GM23338 (cell line): ENCODE data around the gene ZNF444. TPM values are rescaled to one million over a fixed set of nuclear protein-coding genes. Genes with fewer than 3 reads are reported as not detected.
A peak's percentile ranks its signal among the peaks of the same experiment; 100 is the strongest.
"Not testable (repeated sequence)": the region's sequence is repeated elsewhere in the genome, so short reads cannot be mapped to it uniquely, and the experiment has no call there.

Experiments
- ATAC-seq: fragments of 200-7000 bp; cut with Tn5 transposase; 3 replicates; pipeline ENCODE4 v1.9.1; 2020
- DNase-seq: peaks from one replicate; pipeline ENCODE4 v3.0.0-alpha.2; 2015; ENCODE audit warnings: low spot score
- H2AFZ ChIP-seq: fragments of 200-600 bp; sonication (generic); 2 replicates; pipeline ENCODE4 v1.8.0; 2016; ENCODE audit warnings: antibody characterized with exemption, mild to moderate bottlenecking, moderate library complexity
- H3F3A ChIP-seq: fragments of 200-600 bp; sonication (generic); replicated peaks from 2 replicates; pipeline ENCODE4 v1.8.0; 2017; ENCODE audit warnings: antibody characterized with exemption, mixed run types, low read depth
- H3K27ac ChIP-seq: fragments of 200-600 bp; sonication (generic); 2 replicates; pipeline ENCODE4 v1.6.1; 2016; ENCODE audit warnings: low read depth
- H3K27me3 ChIP-seq: fragments of 200-600 bp; sonication (generic); 2 replicates; pipeline ENCODE4 v1.8.0; 2016; ENCODE audit warnings: mild to moderate bottlenecking, mixed run types, moderate library complexity; ENCODE audit not compliant: insufficient read depth
- H3K36me3 ChIP-seq: fragments of 200-600 bp; sonication (generic); 2 replicates; pipeline ENCODE4 v1.8.0; 2016; ENCODE audit warnings: mild to moderate bottlenecking; ENCODE audit not compliant: insufficient read depth
- H3K4me1 ChIP-seq: fragments of 200-600 bp; sonication (generic); 2 replicates; pipeline ENCODE4 v1.8.0; 2016; ENCODE audit warnings: mild to moderate bottlenecking, moderate library complexity; ENCODE audit not compliant: insufficient read depth
- H3K4me2 ChIP-seq: fragments of 200-600 bp; sonication (generic); 2 replicates; pipeline ENCODE4 v1.7.1; 2017; ENCODE audit warnings: mixed run types
- H3K4me3 ChIP-seq: fragments of 200-600 bp; sonication (generic); 2 replicates; pipeline ENCODE4 v1.6.1; 2016; ENCODE audit warnings: mixed run types
- H3K79me2 ChIP-seq: fragments of 200-600 bp; sonication (generic); replicated peaks from 2 replicates; pipeline ENCODE4 v1.8.0; 2017; ENCODE audit warnings: mild to moderate bottlenecking; ENCODE audit not compliant: insufficient read depth
- H3K9me2 ChIP-seq: fragments of 200-600 bp; sonication (generic); 2 replicates; pipeline ENCODE4 v1.8.0; 2017; ENCODE audit not compliant: insufficient read depth
- H4K20me1 ChIP-seq: fragments of 200-600 bp; sonication (generic); replicated peaks from 2 replicates; pipeline ENCODE4 v1.8.0; 2017; ENCODE audit warnings: mild to moderate bottlenecking; ENCODE audit not compliant: insufficient read depth
- H3K27ac Mint-ChIP-seq: 2 replicates; pipeline ENCODE4 v1.8.0; 2020; ENCODE audit warnings: inconsistent platforms, mild to moderate bottlenecking, moderate library complexity, mixed read lengths
- H3K27me3 Mint-ChIP-seq: 3 replicates; pipeline ENCODE4 v1.8.0; 2022; ENCODE audit warnings: low read depth, mild to moderate bottlenecking, moderate library complexity, mixed read lengths, inconsistent platforms; ENCODE audit not compliant: insufficient read depth, poor library complexity
- H3K36me3 Mint-ChIP-seq: 3 replicates; pipeline ENCODE4 v1.8.0; 2021; ENCODE audit warnings: low read depth, mild to moderate bottlenecking, inconsistent platforms, moderate library complexity, mixed read lengths
- H3K4me1 Mint-ChIP-seq: 3 replicates; pipeline ENCODE4 v1.8.0; 2020; ENCODE audit warnings: mild to moderate bottlenecking, inconsistent platforms, mixed read lengths
- H3K4me3 Mint-ChIP-seq: 3 replicates; pipeline ENCODE4 v1.8.0; 2021; ENCODE audit warnings: moderate library complexity, mild to moderate bottlenecking, inconsistent platforms, mixed read lengths
- H3K9me3 Mint-ChIP-seq: 3 replicates; pipeline ENCODE4 v1.8.0; 2020; ENCODE audit warnings: moderate library complexity, mild to moderate bottlenecking, inconsistent platforms, mixed read lengths
- CTCF ChIP-seq, 2 experiments: fragments of 200-600 bp in 1 of 2; sonication (generic) in 1 of 2; conservative IDR thresholded peaks; 2 replicates each; pipeline versions ENCODE4 v1.5.1 to v1.6.1; 2016 to 2017; ENCODE audit warnings: antibody characterized with exemption in 2 of 2, low read depth in 2 of 2, mild to moderate bottlenecking in 2 of 2, moderate library complexity in 1 of 2
- JUNB ChIP-seq: IDR thresholded peaks from one replicate; pipeline ENCODE4 v1.6.1; 2016; ENCODE audit warnings: antibody characterized with exemption; ENCODE audit not compliant: unreplicated experiment
- POLR2AphosphoS5 ChIP-seq: IDR thresholded peaks from 2 replicates; pipeline ENCODE4 v1.6.1; 2016; ENCODE audit warnings: antibody characterized with exemption, low read depth
- REST ChIP-seq: IDR thresholded peaks from one replicate; pipeline ENCODE4 v1.6.1; 2018; ENCODE audit warnings: antibody characterized with exemption; ENCODE audit not compliant: unreplicated experiment
- STAT1 ChIP-seq: IDR thresholded peaks from one replicate; pipeline ENCODE4 v1.6.1; 2016; ENCODE audit warnings: antibody characterized with exemption; ENCODE audit not compliant: unreplicated experiment
- polyA plus RNA-seq: library from polyadenylated mRNA; unstranded; fragments of >200 nt; fragmentation: Nextera tagmentation; extraction: Ambion mirVana; gene quantifications from 2 replicates; pipeline ENCODE4 v1.2.1, GENCODE V29; 2016
- total RNA-seq: library from RNA; depleted of rRNA; stranded (reverse); fragments of >200 nt; shearing (Covaris generic); gene quantifications from 2 replicates; pipeline ENCODE4 v1.2.3, GENCODE V29; 2014

The ZNF444 gene
- total and polyA plus RNA-seq, 2 experiments from 2014 or later = 25.1 to 58.5 TPM

- Mint-ChIP-seq H3K36me3 (peaks cover 9% of the 10 kb centered on the region), H3K4me3 (peak overlapping the region; percentile 29; the same call in 2 of the 3 replicates), H3K27me3 (peaks cover 27% of the 10 kb centered on the region), H3K27ac (peak overlapping the region; percentile 52; the same call in 1 of the 2 replicates), H3K9me3 (no peaks in the 10 kb centered on the region; the same call in 2 of the 3 replicates), H3K4me1 (peaks cover 41% of the 10 kb centered on the region)
- Histone ChIP-seq H3K27ac (peak overlapping the region; percentile 93), H3K4me2 (peak overlapping the region; percentile 55; the same call in 1 of the 2 replicates), H3K27me3 (no peaks in the 10 kb centered on the region), H3K9me2 (no peaks in the 10 kb centered on the region), H3K4me3 (no peak overlapping the region), H3K79me2 (peaks cover 78% of the 10 kb centered on the region), H2AFZ (no peak overlapping the region), H4K20me1 (peaks cover 32% of the 10 kb centered on the region), H3K4me1 (peaks cover 28% of the 10 kb centered on the region), H3F3A (0 out of 2 replicates have a peak, but pooled peaks cover 3% of the 10 kb centered on the region), H3K36me3 (peaks cover 4% of the 10 kb centered on the region; the same call in 1 of the 2 replicates)
- ATAC-seq (peak; percentile 85), DNase-seq (peak; percentile 92)
- TF ChIP-seq CTCF (conservative IDR thresholded peaks at IDR 0.05; ENCODE audit: low read depth in 2 of 2) (peak; percentile 67 to 79), STAT1 (no peak)
These were observed 35.9 kb upstream of the ZNF444 start for GRCh38 chr19:56105090-56105701.

GRCh38 chr19:56105831-56106396 is 35.2 kb upstream of the ZNF444 start:
- DNase-seq, H3K27ac ChIP-seq, H3K9me2 ChIP-seq, H3K4me3 ChIP-seq, ATAC-seq, H2AFZ ChIP-seq, H3K27me3 ChIP-seq, H3K9me3 Mint-ChIP-seq, H3K36me3 ChIP-seq, H3F3A ChIP-seq: not testable (repeated sequence)
- Mint-ChIP-seq H3K4me1 (peaks cover 49% of the 10 kb centered on the region), H3K4me3 (peak overlapping the region; percentile 29; the same call in 2 of the 3 replicates), H3K27me3 (peaks cover 33% of the 10 kb centered on the region), H3K27ac (peak overlapping the region; percentile 80), H3K36me3 (peaks cover 11% of the 10 kb centered on the region)
- H3K4me1 ChIP-seq = peaks cover 35% of the 10 kb centered on the region
- peaks cover 38% of the 10 kb centered on the region for H4K20me1 ChIP-seq
- peak overlapping the region; percentile 55; the same call in 1 of the 2 replicates for H3K4me2 ChIP-seq
- H3K79me2 ChIP-seq = peaks cover 85% of the 10 kb centered on the region

GRCh38 chr19:56106397-56106849 is 34.7 kb upstream of the ZNF444 start:
- Mint-ChIP-seq H3K9me3 (no peaks in the 10 kb centered on the region; the same call in 2 of the 3 replicates), H3K27me3 (peaks cover 34% of the 10 kb centered on the region), H3K27ac (peak overlapping the region; percentile 80), H3K4me1 (peaks cover 53% of the 10 kb centered on the region), H3K36me3 (peaks cover 6% of the 10 kb centered on the region), H3K4me3 (peak overlapping the region; percentile 8; the same call in 1 of the 3 replicates)
- Histone ChIP-seq H2AFZ (no peak overlapping the region), H4K20me1 (peaks cover 38% of the 10 kb centered on the region), H3K79me2 (peaks cover 87% of the 10 kb centered on the region), H3K4me3 (no peak overlapping the region), H3K9me2 (no peaks in the 10 kb centered on the region), H3K27me3 (no peaks in the 10 kb centered on the region), H3K4me1 (peaks cover 40% of the 10 kb centered on the region), H3K4me2 (no peak overlapping the region), H3K27ac (peak overlapping the region; percentile 66; the same call in 1 of the 2 replicates), H3F3A (0 out of 2 replicates have a peak, but pooled peaks cover 3% of the 10 kb centered on the region), H3K36me3 (peaks cover 1% of the 10 kb centered on the region; the same call in 1 of the 2 replicates)
- no peak for ATAC-seq
- DNase-seq = no peak
- TF ChIP-seq REST (no peak), JUNB (no peak), POLR2AphosphoS5 (no peak)
